ENCODE measurements around the gene RNASEL.

RNASEL gene

DNA sequence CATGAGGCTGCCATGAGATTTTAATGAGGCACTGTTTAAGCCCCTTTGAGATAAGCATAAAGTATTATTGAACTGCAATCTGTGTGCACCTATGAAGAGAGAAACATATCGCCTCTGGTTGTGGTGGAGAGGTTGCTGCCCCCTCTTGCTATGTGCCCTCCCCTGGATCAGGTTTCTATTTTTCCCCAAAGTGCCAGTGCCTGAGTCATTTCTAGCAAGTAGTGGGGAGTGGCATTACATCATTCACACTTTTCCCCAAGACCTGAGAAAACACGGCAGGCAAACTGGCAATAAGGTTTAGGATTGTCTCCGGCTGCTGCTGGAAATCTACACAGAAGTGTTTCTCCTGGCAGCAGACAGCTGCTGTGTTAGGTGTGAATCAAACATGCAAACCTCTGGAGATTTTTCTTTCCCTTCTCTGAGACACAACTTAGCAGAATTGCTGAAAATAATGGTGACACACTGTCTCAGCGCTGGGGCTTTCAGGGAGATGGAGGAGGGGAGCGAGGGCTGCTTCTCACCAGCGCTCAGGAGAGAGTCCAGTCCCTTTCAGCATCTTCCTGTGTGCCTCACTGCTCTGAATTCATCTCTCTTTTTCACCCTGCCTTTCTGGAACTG, 28.8 kb upstream of the RNASEL start:
- no peak for DNase-seq

DNA sequence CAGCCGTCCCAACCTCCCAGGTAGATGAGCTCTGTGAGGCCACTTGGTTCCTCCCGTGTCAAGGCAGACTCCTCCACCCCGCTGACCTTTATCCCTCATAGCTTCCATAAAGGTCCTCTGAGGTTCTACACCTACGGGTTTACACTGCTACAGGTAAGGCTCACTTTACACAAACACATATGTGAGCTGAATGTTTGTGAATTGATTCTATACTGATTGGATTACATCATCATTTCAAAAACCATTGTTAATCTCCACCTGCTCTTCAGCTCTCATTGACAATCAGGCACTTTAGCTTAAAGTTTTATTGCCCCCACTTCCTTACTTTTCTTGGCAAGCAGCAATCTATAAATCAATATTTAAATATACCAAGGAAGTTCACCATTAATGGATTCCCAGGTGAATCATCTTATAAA, 28.0 kb upstream of the RNASEL start:
- DNase-seq = no peak

DNA sequence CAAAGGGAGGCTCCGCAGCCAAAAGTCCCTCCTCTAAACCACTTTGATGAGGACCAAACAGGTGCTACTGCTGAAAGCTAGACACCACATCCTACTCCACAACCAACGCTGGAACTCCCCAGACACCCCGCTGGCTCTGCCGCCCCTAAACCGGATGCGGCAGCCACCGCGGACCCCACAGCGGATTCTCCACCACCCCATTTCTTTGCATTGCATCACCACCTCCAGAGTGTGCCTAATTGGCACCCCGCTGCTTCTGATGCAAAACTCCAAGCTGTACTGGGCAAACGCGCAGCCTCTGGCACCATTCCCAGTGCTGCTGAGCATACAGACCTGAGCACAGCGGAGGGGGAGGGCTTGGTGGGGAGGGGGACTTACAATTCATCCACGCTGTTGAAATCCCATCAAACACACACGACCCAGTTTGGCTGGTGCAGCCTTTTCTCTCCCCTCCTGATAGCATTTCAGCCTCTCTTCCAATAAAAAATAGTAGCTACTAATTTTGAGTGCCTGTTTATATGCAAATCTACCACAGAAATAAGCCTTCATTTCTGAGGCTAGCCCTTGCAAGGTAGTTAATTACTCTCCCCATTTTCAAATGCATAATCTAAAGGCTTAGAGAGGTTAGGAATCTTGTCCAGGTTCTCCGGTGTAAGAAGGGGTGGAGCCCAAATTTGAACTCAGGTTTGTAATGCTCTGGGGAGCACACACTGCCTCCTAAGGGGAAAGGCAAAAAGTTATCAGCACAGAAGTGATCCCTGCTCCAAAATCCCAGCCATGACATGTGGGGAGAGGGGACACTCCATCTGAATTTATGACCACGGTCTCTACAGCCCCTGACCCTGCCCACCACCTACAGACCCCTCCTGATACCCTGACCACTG, 27.3 kb upstream of the RNASEL start:
- DNase-seq = peak; percentile 35

DNA sequence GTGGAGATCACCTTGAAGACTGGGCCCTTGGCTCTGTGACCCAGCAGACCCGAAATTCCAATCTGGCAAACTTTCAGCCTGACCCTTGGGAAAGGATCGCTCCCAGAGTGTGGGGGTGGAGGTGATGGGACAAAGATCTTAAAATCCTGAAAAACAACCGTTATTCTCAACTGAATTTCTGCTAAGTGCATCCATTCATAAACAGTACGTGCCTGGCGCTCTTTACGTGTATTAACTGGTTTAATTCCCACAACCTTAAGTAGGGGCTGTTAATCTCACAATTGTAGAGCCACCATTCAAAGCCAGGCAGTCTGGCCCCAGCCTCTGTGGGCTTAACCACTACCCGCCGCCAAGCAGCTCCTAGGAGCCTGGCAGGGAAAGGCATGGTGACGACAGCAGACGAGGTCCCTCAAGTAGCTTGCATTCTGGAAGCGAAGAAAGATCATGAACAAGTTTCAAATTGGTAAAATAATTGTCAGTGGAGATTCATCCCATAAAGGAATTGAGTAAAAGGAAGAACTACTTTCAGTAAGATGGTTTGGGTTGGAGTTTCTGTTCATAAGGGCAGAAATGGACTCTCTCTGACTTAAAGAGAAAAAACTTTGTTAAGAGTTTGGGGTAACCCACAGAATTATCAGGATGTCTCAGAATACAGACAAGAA, 26.5 kb upstream of the RNASEL start:
- DNase-seq = no peak

- peak; percentile 62 for DNase-seq
These were observed 25.9 kb upstream of the RNASEL start for GRCh38 chr1:182614796-182615454.

DNA sequence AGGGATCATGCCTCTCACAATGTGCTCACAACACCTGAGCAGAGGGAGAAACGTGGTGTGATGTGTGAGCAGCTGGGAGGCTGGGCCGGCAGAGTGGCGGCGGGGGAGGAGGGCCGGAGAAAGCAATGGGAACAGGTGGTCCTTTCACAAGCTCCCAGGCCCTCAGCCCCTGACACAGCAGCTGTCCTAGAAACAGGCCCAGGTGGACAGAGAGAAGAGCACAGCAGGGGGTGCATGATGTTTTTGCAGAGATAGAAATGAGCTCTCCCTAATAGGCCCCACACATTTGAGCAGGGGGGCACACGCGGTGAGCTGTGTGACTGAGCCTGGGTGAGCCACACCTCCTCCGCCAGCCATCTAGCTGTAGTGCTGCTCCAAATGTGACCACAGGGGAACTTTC, 22.7 kb upstream of the RNASEL start:
- DNase-seq = no peak

GRCh38 chr1:182611326-182611725, 22.3 kb upstream of the RNASEL start:
- no peak for DNase-seq

DNA sequence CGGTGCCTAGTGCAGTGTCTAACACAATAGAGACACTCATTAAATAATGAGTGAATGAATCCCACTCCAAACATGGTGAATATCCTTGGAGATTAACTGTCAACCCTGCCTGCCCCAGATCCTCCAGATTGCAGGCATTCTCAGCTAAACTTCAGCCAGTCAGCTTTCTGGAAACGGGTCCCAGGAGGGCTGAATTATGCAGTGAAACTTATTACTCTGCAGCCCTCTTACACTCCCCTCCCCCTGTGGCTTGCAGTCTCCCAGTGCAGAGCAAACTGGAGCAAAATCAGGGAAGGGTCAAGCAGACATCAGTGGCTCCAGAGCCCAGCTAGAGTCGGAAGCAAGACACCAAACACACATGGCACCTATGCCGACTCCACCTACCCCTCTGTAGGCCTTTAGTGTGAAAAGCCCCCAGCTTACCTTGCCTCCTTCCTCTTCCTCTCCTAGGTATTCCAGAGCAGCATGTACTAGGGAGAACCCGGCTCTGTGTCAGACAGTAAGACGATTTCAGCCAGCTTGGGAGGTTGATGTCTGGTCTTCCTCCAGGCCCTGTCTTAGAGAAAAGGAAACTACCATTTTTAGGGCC, 21.6 kb upstream of the RNASEL start:
- DNase-seq = no peak

GRCh38 chr1:182608845-182609610, 20.0 kb upstream of the RNASEL start:
- DNase-seq = no peak

DNA sequence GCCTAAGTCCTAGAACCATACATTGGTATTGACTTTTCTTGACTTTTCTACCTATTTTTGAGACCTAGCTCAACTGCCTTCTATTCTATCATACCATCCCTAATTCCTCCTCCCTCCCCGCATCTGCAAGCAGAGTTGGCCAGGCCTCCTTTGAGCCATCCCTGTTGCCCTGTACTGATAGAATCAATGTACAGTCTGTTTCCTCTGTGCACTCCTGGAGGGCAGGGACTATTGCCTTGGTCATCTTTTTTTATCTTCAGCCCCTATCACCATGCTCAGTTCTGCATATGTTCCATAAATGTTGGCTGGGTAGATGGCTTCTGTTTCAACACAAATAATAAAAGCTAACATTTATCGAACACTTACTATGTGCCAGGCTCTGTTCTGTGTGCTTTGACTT, 19.2 kb upstream of the RNASEL start:
- DNase-seq = no peak

GRCh38 chr1:182607566-182607965, 18.5 kb upstream of the RNASEL start:
- no peak for DNase-seq

GRCh38 chr1:182604175-182605164, 15.4 kb upstream of the RNASEL start, which contains the start of gene RGS16:
TSS of gene RGS16 (minus strand) at chr1:182604389. CDS start at chr1:182604259, 130 bp downstream.
- DNase-seq = peak; percentile 75

GRCh38 chr1:182603646-182604174, 14.7 kb upstream of the RNASEL start:
- no peak for DNase-seq

DNA sequence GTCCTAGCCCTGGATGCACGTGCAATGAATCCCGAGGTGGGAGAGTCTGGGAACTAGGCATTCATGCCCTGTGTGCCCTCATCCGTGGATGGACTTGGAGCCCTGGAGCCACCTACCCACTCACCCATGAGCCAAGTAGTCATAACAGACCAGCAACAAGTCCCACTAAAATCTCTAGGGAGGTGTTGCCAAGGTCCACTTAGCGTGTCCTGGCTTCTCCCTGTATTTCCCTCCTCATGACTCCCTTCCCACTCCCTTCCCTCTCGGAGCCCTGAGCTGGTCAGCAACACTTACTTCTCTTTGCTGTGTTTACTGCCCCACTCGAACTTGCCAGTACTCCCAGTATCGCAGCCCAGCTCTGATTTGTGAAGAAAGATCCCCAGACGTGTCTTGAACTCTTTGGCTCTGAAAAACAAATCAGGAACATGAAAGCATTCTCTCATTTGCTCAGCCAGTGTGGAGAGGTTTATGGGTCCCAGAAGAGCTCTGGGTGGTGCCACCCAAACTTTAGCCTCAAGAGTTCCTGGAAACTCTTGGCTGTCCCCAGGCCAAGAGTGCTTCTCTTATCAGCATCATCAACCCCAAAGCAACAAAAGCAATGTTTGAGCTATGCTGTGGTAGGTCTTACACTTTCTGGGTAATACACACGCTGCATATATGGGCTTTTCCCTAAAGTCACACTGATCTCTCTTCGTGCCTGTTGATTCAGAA, 14.0 kb upstream of the RNASEL start:
- no peak for DNase-seq

DNA sequence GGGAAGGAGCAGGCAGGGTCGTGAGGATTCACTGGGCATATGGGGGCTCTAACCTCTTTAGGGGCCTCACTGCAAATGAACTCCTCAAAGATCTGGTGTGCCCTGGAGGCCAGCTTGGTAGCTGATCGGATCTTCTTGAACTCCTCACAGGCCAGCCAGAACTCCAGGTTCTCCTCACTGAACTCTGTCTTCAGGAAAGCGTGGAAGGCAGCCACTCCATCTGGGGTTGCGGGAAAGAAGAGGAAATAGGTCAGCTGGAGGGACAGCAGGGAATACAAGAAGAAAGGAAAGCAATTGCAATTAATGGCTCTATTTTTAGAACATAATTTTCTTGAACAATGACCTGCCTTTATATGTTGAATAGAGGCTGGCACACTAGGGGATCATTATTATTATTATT, 12.9 kb upstream of the RNASEL start:
- no peak for DNase-seq

GRCh38 chr1:182601416-182601786, 12.3 kb upstream of the RNASEL start:
- DNase-seq = peak; percentile 11

DNA sequence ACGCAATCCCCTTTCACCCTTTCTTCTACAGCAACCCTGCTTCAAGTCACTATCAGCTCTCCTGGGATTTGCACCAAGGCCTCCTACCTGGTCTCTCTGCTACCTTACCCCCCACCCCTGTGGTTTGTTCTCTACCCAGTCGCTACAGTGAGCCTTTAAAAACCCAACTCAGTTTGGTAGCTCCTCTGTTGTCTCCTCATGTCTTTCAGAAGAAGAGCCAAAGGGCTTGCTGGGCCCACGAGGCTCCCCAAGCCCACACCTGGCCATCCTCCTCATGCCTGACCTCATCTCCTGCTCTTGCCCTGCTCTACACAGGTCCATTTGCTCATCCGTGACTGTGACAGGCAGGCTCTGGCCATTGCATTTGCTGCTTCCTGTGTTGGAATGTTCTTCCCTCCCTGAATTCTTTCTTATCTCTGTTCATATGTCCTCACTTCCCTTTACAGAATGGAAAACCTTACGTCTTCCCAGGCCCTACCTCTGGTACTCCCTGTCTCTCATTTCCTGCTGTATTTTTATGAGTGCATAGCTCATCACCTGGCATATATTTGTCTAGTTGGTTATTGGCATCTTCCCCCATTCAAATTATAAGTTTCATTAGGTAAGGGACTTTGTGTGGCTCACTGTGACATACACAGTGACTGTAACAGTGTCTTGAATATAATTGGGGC, 11.8 kb upstream of the RNASEL start:
- no peak for DNase-seq

DNA sequence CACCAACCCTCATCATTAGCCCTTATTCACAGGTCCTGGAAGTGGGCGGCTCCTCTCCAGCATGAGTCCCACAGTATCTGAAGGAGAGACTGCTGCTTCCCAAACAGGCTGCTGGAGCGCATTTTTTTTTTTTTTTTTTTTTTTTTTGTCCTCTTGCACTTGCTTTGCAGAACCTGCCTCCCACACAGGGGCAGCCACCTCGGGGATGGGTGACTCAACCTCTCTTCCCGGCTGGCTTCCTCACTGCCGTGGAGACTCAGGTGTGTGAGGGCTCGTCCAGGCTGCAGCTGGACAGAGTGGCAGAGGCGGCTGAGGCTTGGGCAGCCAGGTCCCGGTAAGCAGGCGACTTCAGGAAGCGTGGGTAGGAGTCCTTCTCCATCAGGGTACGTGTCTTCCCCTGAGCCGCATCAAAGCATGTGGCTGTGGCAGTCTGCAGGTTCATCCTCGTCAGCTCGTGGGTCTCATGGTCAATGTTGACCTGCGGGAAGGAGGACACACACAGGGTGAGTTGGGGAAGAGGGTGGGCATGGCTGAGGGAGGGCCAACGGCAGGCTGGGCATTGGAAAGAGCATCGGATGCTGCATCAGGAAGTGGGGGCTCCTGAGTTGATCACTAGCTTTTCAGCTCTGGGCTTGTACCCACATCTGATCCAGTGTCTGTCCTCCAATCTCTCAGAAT, 11.1 kb upstream of the RNASEL start:
- DNase-seq = no peak

- DNase-seq = no peak
These were observed 10.3 kb upstream of the RNASEL start for GRCh38 chr1:182599339-182599738.

All from GDM1 (cell line).